GM19372 (cell line): ENCODE measurements around the gene TAF10.

Source experiments
- ATAC-seq: cut with Tn5 transposase; IDR thresholded peaks from one replicate; pipeline ENCODE4 v1.9.1; 2021; ENCODE audit warnings: mild to moderate bottlenecking, low read depth, moderate library complexity; ENCODE audit not compliant: unreplicated experiment

The TAF10 gene

GRCh38 chr11:6640985-6641701, 29.1 kb upstream of the TAF10 start:
- ATAC-seq, result no peak

- no peak for ATAC-seq
Observed at GRCh38 chr11:6640036-6640984, 28.3 kb upstream of the TAF10 start.

- no peak for ATAC-seq
Observed at GRCh38 chr11:6638429-6638828, 26.4 kb upstream of the TAF10 start.

- ATAC-seq, result no peak
Observed at GRCh38 chr11:6637871-6638270, 25.9 kb upstream of the TAF10 start.

- no peak for ATAC-seq
Observed at GRCh38 chr11:6636480-6636879, 24.5 kb upstream of the TAF10 start.

GRCh38 chr11:6635082-6635932, 23.3 kb upstream of the TAF10 start:
- ATAC-seq, result no peak

- no peak for ATAC-seq
Observed at GRCh38 chr11:6634534-6634933, 22.5 kb upstream of the TAF10 start.

GRCh38 chr11:6633422-6634408, 21.7 kb upstream of the TAF10 start:
- no peak for ATAC-seq

- no peak for ATAC-seq
Observed at GRCh38 chr11:6632116-6633073, 20.4 kb upstream of the TAF10 start.

GRCh38 chr11:6631361-6631890, 19.4 kb upstream of the TAF10 start:
- no peak for ATAC-seq

GRCh38 chr11:6630632-6631291, 18.7 kb upstream of the TAF10 start:
- no peak for ATAC-seq

- ATAC-seq, result no peak
Observed at GRCh38 chr11:6629892-6630631, 18.0 kb upstream of the TAF10 start.

- ATAC-seq, result no peak
Observed at GRCh38 chr11:6629573-6629891, 17.5 kb upstream of the TAF10 start.

- ATAC-seq, result no peak
Observed at GRCh38 chr11:6628526-6628925, 16.5 kb upstream of the TAF10 start.

- ATAC-seq, result peak; percentile 96
Observed at GRCh38 chr11:6627762-6628241, 15.8 kb upstream of the TAF10 start.

GRCh38 chr11:6626971-6627761, 15.2 kb upstream of the TAF10 start:
- no peak for ATAC-seq
